OCI-M2 (cell line): ENCODE measurements around the gene MACROD2.

Experiments used
- DNase-seq: peaks from one replicate; lab custom pipeline; 2025; ENCODE audit not compliant: unreplicated experiment; lab: John Stamatoyannopoulos, UW

Gene MACROD2

GRCh38 chr20:14332866-14333265, 337.6 kb downstream of the MACROD2 start:
- DNase-seq, result no peak

GRCh38 chr20:14333721-14334120, 338.4 kb downstream of the MACROD2 start:
- DNase-seq, result no peak

GRCh38 chr20:14334306-14334930, 339.1 kb downstream of the MACROD2 start:
- no peak for DNase-seq

- DNase-seq, result no peak
Observed at GRCh38 chr20:14335052-14335451, 339.7 kb downstream of the MACROD2 start.

- DNase-seq, result no peak
Observed at GRCh38 chr20:14336686-14337085, 341.4 kb downstream of the MACROD2 start.

GRCh38 chr20:14337400-14338171, 342.3 kb downstream of the MACROD2 start, which contains the start of gene FLRT3:
TSS of gene FLRT3 (minus strand) at chr20:14337612. CDS start at chr20:14327506, 10,106 bp downstream.
- DNase-seq, result no peak

GRCh38 chr20:14341801-14342200, 346.5 kb downstream of the MACROD2 start:
- no peak for DNase-seq

- DNase-seq, result no peak
Observed at GRCh38 chr20:14342918-14343317, 347.6 kb downstream of the MACROD2 start.

- DNase-seq, result no peak
Observed at GRCh38 chr20:14343491-14344065, 348.3 kb downstream of the MACROD2 start.

GRCh38 chr20:14344746-14345145, 349.4 kb downstream of the MACROD2 start:
- DNase-seq, result no peak

GRCh38 chr20:14355791-14356190, 360.5 kb downstream of the MACROD2 start:
- no peak for DNase-seq

- no peak for DNase-seq
Observed at GRCh38 chr20:14360416-14360815, 365.1 kb downstream of the MACROD2 start.

- DNase-seq, result no peak
Observed at GRCh38 chr20:14361509-14362345, 366.4 kb downstream of the MACROD2 start.

GRCh38 chr20:14374196-14374595, 378.9 kb downstream of the MACROD2 start:
- DNase-seq, result no peak

- DNase-seq, result no peak
Observed at GRCh38 chr20:14375416-14375985, 380.2 kb downstream of the MACROD2 start.

GRCh38 chr20:14378326-14378725, 383.0 kb downstream of the MACROD2 start:
- DNase-seq, result no peak

GRCh38 chr20:14383335-14383734, 388.0 kb downstream of the MACROD2 start:
- DNase-seq, result no peak

GRCh38 chr20:14384416-14385175, 389.3 kb downstream of the MACROD2 start:
- no peak for DNase-seq

- DNase-seq, result no peak
Observed at GRCh38 chr20:14385176-14385740, 389.9 kb downstream of the MACROD2 start.

- no peak for DNase-seq
Observed at GRCh38 chr20:14386726-14387125, 391.4 kb downstream of the MACROD2 start.
